OCI-LY7 (cell line): Measurements from ENCODE around the gene SERTM1. TPM values are rescaled to one million over a fixed set of nuclear protein-coding genes. Genes with fewer than 3 reads are reported as not detected.

Source experiments
- BruUV-seq: library from RNA; stranded (reverse); fragments of 400-500 nt; replicated peaks from 2 replicates; lab custom pipeline; 2021; lab: Mats Ljungman, UMichigan
- CTCF ChIA-PET: fragments of 300-600 bp; sonication (Branson Sonifier 250); formaldehyde crosslinking; loops from one replicate; lab custom pipeline; 2022; ENCODE audit warnings: antibody characterized with exemption; ENCODE audit not compliant: unreplicated experiment; lab: Charles Lee
- POLR2A ChIA-PET: fragments of 300-600 bp; sonication (Branson Sonifier 250); formaldehyde crosslinking; loops from one replicate; lab custom pipeline; 2022; ENCODE audit warnings: antibody characterized with exemption; lab: Charles Lee
- DNase-seq: peaks from one replicate; pipeline ENCODE4 v3.0.0-alpha.2; 2015; ENCODE audit warnings: low spot score
- H2AFZ ChIP-seq: fragments of 200-600 bp; sonication (generic), shearing (Covaris generic); 2 replicates; pipeline ENCODE4 v1.6.1; 2014; ENCODE audit warnings: mild to moderate bottlenecking, antibody characterized with exemption, low read length, moderate library complexity
- H3K27ac ChIP-seq: fragments of 200-600 bp; sonication (generic); 2 replicates; pipeline ENCODE4 v1.5.1; 2014; ENCODE audit warnings: mixed run types, low read depth, mild to moderate bottlenecking, moderate library complexity, low read length, inconsistent platforms; ENCODE audit not compliant: poor library complexity, severe bottlenecking
- H3K36me3 ChIP-seq: fragments of 200-600 bp; sonication (generic); 2 replicates; pipeline ENCODE4 v1.6.1; 2014; ENCODE audit warnings: mild to moderate bottlenecking, antibody characterized with exemption, low read length, moderate library complexity, mixed read lengths; ENCODE audit not compliant: insufficient read depth
- H3K4me1 ChIP-seq: fragments of 200-600 bp; sonication (generic); 2 replicates; pipeline ENCODE4 v1.5.1; 2014; ENCODE audit warnings: mild to moderate bottlenecking, low read length; ENCODE audit not compliant: insufficient read depth, poor library complexity, severe bottlenecking
- H3K4me2 ChIP-seq: fragments of 200-600 bp; sonication (generic); 2 replicates; pipeline ENCODE4 v1.6.1; 2014; ENCODE audit warnings: mild to moderate bottlenecking, low read length
- H3K4me3 ChIP-seq: fragments of 200-600 bp; sonication (generic); 2 replicates; pipeline ENCODE4 v1.5.1; 2014; ENCODE audit warnings: mild to moderate bottlenecking, low read depth, low read length; ENCODE audit not compliant: poor library complexity, severe bottlenecking
- H3K79me2 ChIP-seq: fragments of 200-600 bp; sonication (generic); 2 replicates; pipeline ENCODE4 v1.6.1; 2016; ENCODE audit warnings: low read depth, mild to moderate bottlenecking, low read length, moderate library complexity, mixed read lengths; ENCODE audit not compliant: insufficient read depth
- H3K9me2 ChIP-seq: fragments of 200-600 bp; sonication (generic); 2 replicates; pipeline ENCODE4 v1.6.1; 2016; ENCODE audit warnings: mild to moderate bottlenecking, low read length, mixed read lengths; ENCODE audit not compliant: insufficient read depth
- H3K9me3 ChIP-seq: fragments of 200-600 bp; sonication (generic); 2 replicates; pipeline ENCODE4 v1.6.1; 2014; ENCODE audit warnings: mild to moderate bottlenecking, mixed run types, low read length, mixed read lengths
- H4K20me1 ChIP-seq: fragments of 200-600 bp; sonication (generic); 2 replicates; pipeline ENCODE4 v1.6.1; 2014; ENCODE audit warnings: mild to moderate bottlenecking, antibody characterized with exemption, low read length, moderate library complexity, mixed read lengths; ENCODE audit not compliant: insufficient read depth
- CTCF ChIP-seq: fragments of 200-600 bp; sonication (generic); conservative IDR thresholded peaks from 2 replicates; pipeline ENCODE4 v1.5.1; 2014; ENCODE audit warnings: mild to moderate bottlenecking, antibody characterized with exemption, low read length, moderate library complexity, mixed read lengths
- EZH2phosphoT487 ChIP-seq: fragments of 200-600 bp; sonication (generic); IDR thresholded peaks from 2 replicates; pipeline ENCODE4 v1.6.1; 2018; ENCODE audit warnings: low read depth, borderline replicate concordance, mild to moderate bottlenecking, mixed run types, antibody characterized with exemption, low read length, moderate library complexity, mixed read lengths
- intact Hi-C: fragments of 100-400 bp; cut with micrococcal nuclease; formaldehyde crosslinking; loops from one replicate; pipeline ENCODE4 v1.10.0; 2022; ENCODE audit not compliant: unreplicated experiment
- total RNA-seq, 2 experiments: library from RNA; depleted of rRNA in 1 of 2; stranded (reverse); fragments of >200 nt in 1 of 2; shearing (Covaris generic) in 1 of 2; gene quantifications; 2 replicates each; pipeline ENCODE4 v1.2.3, GENCODE V29; 2014 to 2022

Gene SERTM1
- total RNA-seq, 2 experiments from 2014 or later = not detected

DNA sequence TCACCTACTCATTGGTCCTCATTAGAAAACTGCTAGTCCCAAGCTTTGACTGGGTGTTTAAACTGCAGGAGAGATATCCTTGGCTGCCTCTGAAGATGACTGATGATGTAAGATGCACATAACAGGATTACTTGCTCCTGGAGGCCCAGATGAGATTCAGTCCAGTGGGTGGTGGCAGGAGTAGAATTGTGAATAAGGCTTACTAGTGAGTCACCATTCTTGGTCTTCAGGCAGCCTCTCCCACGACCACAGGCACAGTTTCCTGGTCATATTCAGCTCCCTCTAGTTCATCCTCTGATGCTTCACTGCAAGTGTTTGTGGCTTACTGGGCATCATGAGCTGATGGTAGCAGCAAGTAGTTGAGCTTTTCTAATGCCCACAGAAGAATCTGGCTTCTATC is 12.1 kb downstream of the SERTM1 start:
- H3K36me3 ChIP-seq = no peaks in the 10 kb centered on the region
- H3K4me2 ChIP-seq = no peak overlapping the region
- no peak for DNase-seq
- no peak overlapping the region for H3K4me3 ChIP-seq
- H3K4me1 ChIP-seq = no peaks in the 10 kb centered on the region
- ChIA-PET CTCF (no interaction called here), POLR2A (no interaction called here)
- H3K9me2 ChIP-seq = no peaks in the 10 kb centered on the region
- no peaks in the 10 kb centered on the region for H4K20me1 ChIP-seq
- no peaks in the 10 kb centered on the region for H3K79me2 ChIP-seq
- TF ChIP-seq EZH2phosphoT487 = no peak
- TF ChIP-seq CTCF = no peak
- H3K9me3 ChIP-seq = no peaks in the 10 kb centered on the region
- intact Hi-C loops = no loop called here
- H2AFZ ChIP-seq = no peak overlapping the region
- H3K27ac ChIP-seq = no peak overlapping the region
- no TSS peak for BruUV-seq

- H2AFZ ChIP-seq = no peak overlapping the region
- no peaks in the 10 kb centered on the region for H3K36me3 ChIP-seq
- H3K4me2 ChIP-seq = no peak overlapping the region
- no peak for DNase-seq
- POLR2A ChIA-PET = no interaction called here
- H3K4me1 ChIP-seq = no peaks in the 10 kb centered on the region
- no TSS peak for BruUV-seq
- CTCF ChIA-PET = no interaction called here
- no peak overlapping the region for H3K4me3 ChIP-seq
- intact Hi-C loops = no loop called here
- no peaks in the 10 kb centered on the region for H4K20me1 ChIP-seq
- TF ChIP-seq EZH2phosphoT487 (no peak), CTCF (no peak)
- no peak overlapping the region for H3K27ac ChIP-seq
- no peaks in the 10 kb centered on the region for H3K9me3 ChIP-seq
- no peaks in the 10 kb centered on the region for H3K79me2 ChIP-seq
- H3K9me2 ChIP-seq = no peaks in the 10 kb centered on the region
These were observed 22.7 kb downstream of the SERTM1 start for GRCh38 chr13:36696410-36697010.

GRCh38 chr13:36700170-36700569 is 26.4 kb downstream of the SERTM1 start:
- ChIA-PET CTCF (no interaction called here), POLR2A (interaction anchor here (0.6 kb wide), 1 partner anchor 17 kb away, joined by 3 read pairs; no protein-coding TSS in a partner anchor)
- H3K79me2 ChIP-seq = no peaks in the 10 kb centered on the region
- H3K4me3 ChIP-seq = no peak overlapping the region
- H3K4me1 ChIP-seq = no peaks in the 10 kb centered on the region
- H3K9me3 ChIP-seq = no peaks in the 10 kb centered on the region
- H4K20me1 ChIP-seq = no peaks in the 10 kb centered on the region
- H3K4me2 ChIP-seq = no peak overlapping the region
- no TSS peak for BruUV-seq
- no peaks in the 10 kb centered on the region for H3K36me3 ChIP-seq
- no peaks in the 10 kb centered on the region for H3K9me2 ChIP-seq
- TF ChIP-seq CTCF = no peak
- no peak for TF ChIP-seq EZH2phosphoT487
- no peak for DNase-seq
- no peak overlapping the region for H2AFZ ChIP-seq
- intact Hi-C loops = no loop called here
- H3K27ac ChIP-seq = no peak overlapping the region
